Ishikawa (cell line): Measurements from ENCODE around the gene EDN2.

Source experiments
- CEBPB ChIP-seq: IDR thresholded peaks from 2 replicates; pipeline ENCODE4 v1.6.1; 2012
- CREB1 ChIP-seq: IDR thresholded peaks from 2 replicates; pipeline ENCODE4 v1.6.1; 2012; ENCODE audit warnings: low read depth
- EGR1 ChIP-seq: IDR thresholded peaks from 2 replicates; pipeline ENCODE4 v1.6.1; 2012
- EP300 ChIP-seq: IDR thresholded peaks from 2 replicates; pipeline ENCODE4 v1.6.1; 2012; ENCODE audit warnings: borderline replicate concordance
- FOXM1 ChIP-seq: IDR thresholded peaks from 2 replicates; pipeline ENCODE4 v1.6.1; 2012; ENCODE audit warnings: low read depth, borderline replicate concordance
- NFIC ChIP-seq: IDR thresholded peaks from 2 replicates; pipeline ENCODE4 v1.6.1; 2012
- RAD21 ChIP-seq: IDR thresholded peaks from 2 replicates; pipeline ENCODE4 v1.6.1; 2012; ENCODE audit warnings: low read depth
- TAF1 ChIP-seq: IDR thresholded peaks from 2 replicates; pipeline ENCODE4 v1.6.1; 2012; ENCODE audit warnings: low read depth, mild to moderate bottlenecking
- TCF12 ChIP-seq: IDR thresholded peaks from 2 replicates; pipeline ENCODE4 v1.6.1; 2012; ENCODE audit warnings: low read depth
- TEAD4 ChIP-seq: IDR thresholded peaks from 2 replicates; pipeline ENCODE4 v1.6.1; 2012
- YY1 ChIP-seq: IDR thresholded peaks from 2 replicates; pipeline ENCODE4 v1.6.1; 2012; ENCODE audit warnings: low read depth
- ZBTB7A ChIP-seq: IDR thresholded peaks from 2 replicates; pipeline ENCODE4 v1.6.1; 2012; ENCODE audit warnings: low read depth
- TF ChIP-seq, protein P1 (sequence below): IDR thresholded peaks from 2 replicates; pipeline ENCODE4 v1.6.1; 2012
- TF ChIP-seq, protein P2 (sequence below): IDR thresholded peaks from 2 replicates; pipeline ENCODE4 v1.6.1; 2012
- TF ChIP-seq, protein P3 (sequence below): IDR thresholded peaks from 2 replicates; pipeline ENCODE4 v1.6.1; 2012; ENCODE audit warnings: low read depth, mild to moderate bottlenecking

EDN2 gene

DNA sequence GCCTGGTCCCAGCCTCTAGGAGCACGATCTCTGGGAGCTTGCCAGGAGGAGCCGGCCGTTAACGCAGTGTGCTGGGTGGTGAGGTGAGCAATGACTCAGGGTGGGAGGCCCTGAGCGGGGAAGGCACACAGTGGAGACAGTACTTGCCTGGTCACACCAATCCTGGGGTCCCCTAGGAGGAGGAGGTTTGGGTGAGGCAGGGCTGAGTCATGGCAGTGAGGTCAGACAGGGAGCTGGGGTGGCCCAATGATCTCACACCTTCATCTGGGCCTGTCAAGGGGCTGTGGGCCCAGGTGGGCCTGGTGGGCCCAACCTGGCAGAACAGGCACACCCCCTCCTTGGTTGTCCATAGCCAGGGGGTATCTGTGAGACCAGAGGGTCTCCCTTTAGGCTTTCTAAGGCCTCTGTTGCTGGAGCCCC is 8.6 kb upstream of the EDN2 start:
- TF ChIP-seq RAD21 = no peak
- TF ChIP-seq, protein P1, sequence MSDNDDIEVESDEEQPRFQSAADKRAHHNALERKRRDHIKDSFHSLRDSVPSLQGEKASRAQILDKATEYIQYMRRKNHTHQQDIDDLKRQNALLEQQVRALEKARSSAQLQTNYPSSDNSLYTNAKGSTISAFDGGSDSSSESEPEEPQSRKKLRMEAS = 0 out of 2 replicates have a peak, but pooled peaks have one; percentile 19
- no peak for TF ChIP-seq YY1
- TF ChIP-seq TCF12 = 0 out of 2 replicates have a peak, but pooled peaks have one; percentile 27
- no peak for TF ChIP-seq NFIC
- 0 out of 2 replicates have a peak, but pooled peaks have one; percentile 52 for TF ChIP-seq ZBTB7A
- 0 out of 2 replicates have a peak, but pooled peaks have one; percentile 11 for TF ChIP-seq CREB1

DNA sequence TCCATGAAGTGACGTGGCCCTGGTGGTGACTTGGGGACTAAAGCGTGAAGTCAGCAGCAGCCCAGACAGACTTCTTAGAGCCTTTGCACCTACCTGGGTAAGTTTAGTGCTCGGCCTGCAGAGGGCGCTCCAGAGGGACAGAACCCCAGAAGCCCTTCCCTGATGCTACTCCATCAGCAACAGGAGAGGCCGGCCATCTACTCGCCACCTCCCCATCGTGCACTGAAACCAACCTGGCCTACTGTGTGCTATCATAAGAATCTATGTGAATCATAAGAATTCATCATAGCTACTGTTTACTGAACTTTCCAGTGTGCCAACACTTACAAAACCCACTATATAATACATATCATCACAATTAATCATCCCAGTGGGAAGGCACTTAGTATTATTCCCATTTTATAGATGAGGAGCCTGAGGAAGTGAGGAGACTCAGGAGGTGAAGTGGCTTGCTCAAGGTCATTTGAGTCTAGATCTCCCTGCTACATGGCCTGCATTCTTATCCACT is 7.9 kb upstream of the EDN2 start:
- peak; percentile 38; the same call in 1 of the 2 replicates for TF ChIP-seq RAD21
- no peak for TF ChIP-seq NFIC

DNA sequence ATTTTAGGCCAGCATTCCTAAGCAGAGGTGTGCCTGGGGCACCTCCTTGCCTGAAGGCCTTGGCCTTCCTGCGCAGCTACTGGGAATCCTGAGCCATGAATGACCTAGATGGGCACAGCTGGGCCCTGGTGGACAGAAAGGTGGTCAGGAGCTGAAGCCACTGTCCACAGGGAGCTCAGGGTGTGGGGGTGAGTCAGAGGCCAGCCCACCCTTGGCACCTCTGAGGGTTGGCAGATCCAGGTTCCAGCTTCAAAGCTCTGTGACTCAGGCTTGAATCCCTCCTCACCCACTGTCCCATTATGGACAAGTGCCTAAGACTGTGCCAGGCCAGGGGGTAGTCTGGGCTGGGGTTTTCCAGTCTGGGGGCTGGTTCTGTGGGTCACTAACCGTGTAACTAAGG is 6.4 kb upstream of the EDN2 start:
- TF ChIP-seq EP300 (no peak), TAF1 (no peak)

DNA sequence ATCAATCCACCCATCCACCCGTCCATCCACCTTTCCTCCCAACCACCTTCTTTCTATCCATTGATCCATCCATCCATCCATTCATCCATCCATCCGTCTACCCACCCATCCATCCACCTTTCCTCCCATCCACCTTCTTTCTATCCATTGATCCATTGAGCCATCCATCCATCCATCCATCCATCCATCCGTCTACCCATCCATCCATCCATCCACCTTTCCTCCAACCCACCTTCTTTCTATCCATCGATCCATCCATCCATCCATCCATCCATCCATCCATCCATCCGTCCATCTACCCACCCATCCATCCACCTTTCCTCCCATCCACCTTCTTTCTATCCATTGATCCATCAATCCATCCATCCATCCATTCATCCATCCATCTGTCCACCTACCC is 5.1 kb upstream of the EDN2 start:
- TF ChIP-seq, protein P1 = no peak
- TF ChIP-seq YY1 (no peak), CREB1 (no peak), TCF12 (no peak), TAF1 (no peak), ZBTB7A (no peak), RAD21 (no peak), CEBPB (no peak)
- TF ChIP-seq, protein P2, sequence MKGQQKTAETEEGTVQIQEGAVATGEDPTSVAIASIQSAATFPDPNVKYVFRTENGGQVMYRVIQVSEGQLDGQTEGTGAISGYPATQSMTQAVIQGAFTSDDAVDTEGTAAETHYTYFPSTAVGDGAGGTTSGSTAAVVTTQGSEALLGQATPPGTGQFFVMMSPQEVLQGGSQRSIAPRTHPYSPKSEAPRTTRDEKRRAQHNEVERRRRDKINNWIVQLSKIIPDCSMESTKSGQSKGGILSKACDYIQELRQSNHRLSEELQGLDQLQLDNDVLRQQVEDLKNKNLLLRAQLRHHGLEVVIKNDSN = no peak

DNA sequence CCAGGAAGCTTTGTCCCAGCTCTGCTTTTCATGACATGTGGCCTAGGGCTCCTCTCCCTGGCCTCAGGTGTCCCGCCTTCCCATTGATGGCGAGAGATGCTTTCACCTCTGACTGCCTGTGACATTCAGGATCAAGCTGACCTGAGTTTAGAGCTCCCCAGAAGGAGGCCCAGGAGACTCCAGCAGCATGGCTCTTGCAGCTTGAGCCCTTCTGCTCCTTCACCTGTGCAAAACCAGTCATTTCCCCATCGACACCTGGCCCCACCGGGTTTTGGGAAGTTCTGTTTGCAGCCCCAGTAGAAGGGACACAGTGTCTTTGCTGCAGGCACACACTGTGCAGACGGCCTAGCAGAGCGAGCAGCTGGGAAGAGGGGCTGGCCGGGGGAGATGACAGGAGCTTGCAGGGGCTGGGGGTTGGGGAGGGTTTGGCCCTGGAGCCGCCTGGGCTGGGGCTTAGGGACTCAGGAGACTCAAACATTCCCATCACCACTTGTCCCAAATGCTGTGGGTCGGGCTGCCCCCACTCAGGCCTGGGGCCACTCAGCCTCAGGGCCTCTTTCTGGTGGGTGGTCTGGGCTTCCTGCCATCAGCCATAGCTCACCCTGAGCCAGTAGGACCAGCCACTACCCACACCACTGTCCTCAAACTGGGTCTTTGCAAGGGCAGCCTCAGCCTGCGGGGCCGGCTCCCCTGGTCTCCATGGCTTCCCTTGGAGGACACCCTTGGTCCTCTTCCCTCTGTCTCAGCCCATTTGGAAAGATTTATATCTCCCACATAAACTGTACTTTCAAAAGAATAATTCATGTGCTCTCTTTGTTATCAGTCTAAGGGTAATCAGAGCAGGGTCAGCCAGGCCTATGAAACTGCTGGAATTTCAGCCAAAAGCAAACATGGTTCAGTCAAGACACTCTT is 3.8 kb upstream of the EDN2 start:
- TF ChIP-seq YY1 (no peak), FOXM1 (no peak), EP300 (no peak), CREB1 (no peak), CEBPB (no peak), TAF1 (no peak), TCF12 (no peak), EGR1 (no peak), RAD21 (no peak), TEAD4 (no peak), NFIC (no peak)
- TF ChIP-seq, protein P2 = no peak
- TF ChIP-seq, protein P1 = no peak

DNA sequence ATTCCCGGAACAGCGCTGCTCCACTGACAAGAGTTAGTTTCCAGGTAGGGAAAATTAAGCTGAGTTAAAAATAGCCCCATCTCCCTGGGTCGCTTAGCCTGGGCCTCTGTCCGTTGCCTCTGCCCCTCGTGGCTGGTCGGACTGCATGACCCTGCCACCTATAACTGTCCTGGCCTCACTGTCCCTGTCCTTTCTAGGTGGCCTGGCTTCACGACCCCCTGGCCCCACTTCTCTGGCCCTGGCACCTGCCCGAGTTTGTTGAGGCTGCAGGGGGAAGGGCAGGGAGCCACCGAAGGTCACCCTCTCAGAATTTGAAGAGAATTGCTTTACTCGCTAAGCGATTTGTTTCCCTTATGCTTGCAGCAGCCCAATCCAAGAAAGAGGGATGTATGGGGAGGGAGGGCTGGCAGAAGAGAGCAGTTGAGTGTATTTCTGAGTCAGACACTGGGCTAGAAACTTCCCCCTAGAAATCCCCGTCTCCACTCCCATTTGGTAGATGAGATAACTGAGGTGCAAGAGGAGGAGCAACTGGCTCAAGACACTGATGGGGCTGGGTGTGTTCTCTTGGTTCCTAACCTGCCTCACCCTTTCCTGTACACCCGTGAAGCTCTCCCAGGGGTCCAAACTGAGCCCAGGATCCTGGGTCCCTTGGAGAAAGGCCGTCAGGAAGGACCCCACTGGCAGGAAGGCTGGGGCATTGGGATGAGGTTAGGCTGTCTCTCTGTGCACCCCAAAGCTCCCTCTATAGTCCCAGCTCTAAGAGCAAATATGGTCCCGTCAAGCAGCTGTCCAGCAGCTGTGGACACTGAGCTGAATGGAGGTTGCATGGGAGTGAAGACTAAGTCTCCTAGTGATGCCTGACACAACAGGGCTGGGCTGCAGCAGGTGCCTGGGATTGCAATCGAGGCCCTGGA is 2.9 kb upstream of the EDN2 start:
- TF ChIP-seq, protein P3, sequence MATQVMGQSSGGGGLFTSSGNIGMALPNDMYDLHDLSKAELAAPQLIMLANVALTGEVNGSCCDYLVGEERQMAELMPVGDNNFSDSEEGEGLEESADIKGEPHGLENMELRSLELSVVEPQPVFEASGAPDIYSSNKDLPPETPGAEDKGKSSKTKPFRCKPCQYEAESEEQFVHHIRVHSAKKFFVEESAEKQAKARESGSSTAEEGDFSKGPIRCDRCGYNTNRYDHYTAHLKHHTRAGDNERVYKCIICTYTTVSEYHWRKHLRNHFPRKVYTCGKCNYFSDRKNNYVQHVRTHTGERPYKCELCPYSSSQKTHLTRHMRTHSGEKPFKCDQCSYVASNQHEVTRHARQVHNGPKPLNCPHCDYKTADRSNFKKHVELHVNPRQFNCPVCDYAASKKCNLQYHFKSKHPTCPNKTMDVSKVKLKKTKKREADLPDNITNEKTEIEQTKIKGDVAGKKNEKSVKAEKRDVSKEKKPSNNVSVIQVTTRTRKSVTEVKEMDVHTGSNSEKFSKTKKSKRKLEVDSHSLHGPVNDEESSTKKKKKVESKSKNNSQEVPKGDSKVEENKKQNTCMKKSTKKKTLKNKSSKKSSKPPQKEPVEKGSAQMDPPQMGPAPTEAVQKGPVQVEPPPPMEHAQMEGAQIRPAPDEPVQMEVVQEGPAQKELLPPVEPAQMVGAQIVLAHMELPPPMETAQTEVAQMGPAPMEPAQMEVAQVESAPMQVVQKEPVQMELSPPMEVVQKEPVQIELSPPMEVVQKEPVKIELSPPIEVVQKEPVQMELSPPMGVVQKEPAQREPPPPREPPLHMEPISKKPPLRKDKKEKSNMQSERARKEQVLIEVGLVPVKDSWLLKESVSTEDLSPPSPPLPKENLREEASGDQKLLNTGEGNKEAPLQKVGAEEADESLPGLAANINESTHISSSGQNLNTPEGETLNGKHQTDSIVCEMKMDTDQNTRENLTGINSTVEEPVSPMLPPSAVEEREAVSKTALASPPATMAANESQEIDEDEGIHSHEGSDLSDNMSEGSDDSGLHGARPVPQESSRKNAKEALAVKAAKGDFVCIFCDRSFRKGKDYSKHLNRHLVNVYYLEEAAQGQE = peak; percentile 64
- TF ChIP-seq FOXM1 = no peak
